ENCODE results near the gene BRIX1. TPM values are rescaled to one million over a fixed set of nuclear protein-coding genes. Genes with fewer than 3 reads are reported as not detected.

Gene BRIX1
- total RNA-seq, 1 donor from 2014 or later = 15.7 TPM

GRCh38 chr5:34898258-34898895, 17.1 kb upstream of the BRIX1 start:
- H3K4me1 Mint-ChIP-seq (ENCODE audit: low read depth) = peaks cover 13% of the 10 kb centered on the region
- H3K4me3 Mint-ChIP-seq (ENCODE audit: unreplicated experiment) = no peak overlapping the region
- peaks cover 2% of the 10 kb centered on the region for H3K36me3 Mint-ChIP-seq (ENCODE audit: low read depth)
- TF ChIP-seq CTCF (IDR thresholded peaks at IDR 0.05) = peak; percentile 96
- H3K27me3 Mint-ChIP-seq (ENCODE audit: low read depth) = no peaks in the 10 kb centered on the region
- DNase-seq (ENCODE audit: low spot score) = no peak
- no peaks in the 10 kb centered on the region for H3K9me3 Mint-ChIP-seq (ENCODE audit: low read depth)
- H3K27ac Mint-ChIP-seq (ENCODE audit: unreplicated experiment) = peak overlapping the region; percentile 46

GRCh38 chr5:34899066-34899465, 16.4 kb upstream of the BRIX1 start:
- no peak overlapping the region for H3K27ac Mint-ChIP-seq (ENCODE audit: unreplicated experiment)
- H3K27me3 Mint-ChIP-seq (ENCODE audit: low read depth) = no peaks in the 10 kb centered on the region
- no peak overlapping the region for H3K4me3 Mint-ChIP-seq (ENCODE audit: unreplicated experiment)
- DNase-seq (ENCODE audit: low spot score) = no peak
- no peak for TF ChIP-seq CTCF (IDR thresholded peaks at IDR 0.05)
- H3K36me3 Mint-ChIP-seq (ENCODE audit: low read depth) = peaks cover 2% of the 10 kb centered on the region
- no peaks in the 10 kb centered on the region for H3K9me3 Mint-ChIP-seq (ENCODE audit: low read depth)
- peaks cover 13% of the 10 kb centered on the region for H3K4me1 Mint-ChIP-seq (ENCODE audit: low read depth)

GRCh38 chr5:34900652-34901051, 14.9 kb upstream of the BRIX1 start:
- DNase-seq (ENCODE audit: low spot score) = no peak
- no peaks in the 10 kb centered on the region for H3K27me3 Mint-ChIP-seq (ENCODE audit: low read depth)
- TF ChIP-seq CTCF (IDR thresholded peaks at IDR 0.05) = no peak
- H3K4me3 Mint-ChIP-seq (ENCODE audit: unreplicated experiment) = no peak overlapping the region
- peaks cover 2% of the 10 kb centered on the region for H3K36me3 Mint-ChIP-seq (ENCODE audit: low read depth)
- H3K4me1 Mint-ChIP-seq (ENCODE audit: low read depth) = peaks cover 13% of the 10 kb centered on the region
- H3K9me3 Mint-ChIP-seq (ENCODE audit: low read depth) = no peaks in the 10 kb centered on the region
- no peak overlapping the region for H3K27ac Mint-ChIP-seq (ENCODE audit: unreplicated experiment)

- Mint-ChIP-seq H3K36me3 (ENCODE audit: low read depth) (peaks cover 2% of the 10 kb centered on the region), H3K4me3 (ENCODE audit: unreplicated experiment) (no peak overlapping the region), H3K27me3 (ENCODE audit: low read depth) (no peaks in the 10 kb centered on the region), H3K27ac (ENCODE audit: unreplicated experiment) (no peak overlapping the region), H3K4me1 (ENCODE audit: low read depth) (peaks cover 2% of the 10 kb centered on the region), H3K9me3 (ENCODE audit: low read depth) (no peaks in the 10 kb centered on the region)
- TF ChIP-seq CTCF (IDR thresholded peaks at IDR 0.05) = no peak
- no peak for DNase-seq (ENCODE audit: low spot score)
Observed at GRCh38 chr5:34903260-34903659, 12.3 kb upstream of the BRIX1 start.

- DNase-seq (ENCODE audit: low spot score) = no peak
Observed at GRCh38 chr5:34905564-34905963, 9.9 kb upstream of the BRIX1 start.

More at GRCh38 chr5:34905564-34905963, 9.9 kb upstream of the BRIX1 start:
- Mint-ChIP-seq H3K4me1 (ENCODE audit: low read depth) (no peaks in the 10 kb centered on the region), H3K27me3 (ENCODE audit: low read depth) (no peaks in the 10 kb centered on the region), H3K4me3 (ENCODE audit: unreplicated experiment) (no peak overlapping the region), H3K9me3 (ENCODE audit: low read depth) (no peaks in the 10 kb centered on the region), H3K36me3 (ENCODE audit: low read depth) (peaks cover 3% of the 10 kb centered on the region), H3K27ac (ENCODE audit: unreplicated experiment) (no peak overlapping the region)
- peak; percentile 84 for TF ChIP-seq CTCF (IDR thresholded peaks at IDR 0.05)

Measured in chondrocyte (in vitro differentiated cells).